ENCODE measurements around the gene P2RY12. TPM values are rescaled to one million over a fixed set of nuclear protein-coding genes. Genes with fewer than 3 reads are reported as not detected.

The P2RY12 gene
- total RNA-seq, 2 experiments from 2014 or later, result 0.19 TPM; not detected in 1

DNA sequence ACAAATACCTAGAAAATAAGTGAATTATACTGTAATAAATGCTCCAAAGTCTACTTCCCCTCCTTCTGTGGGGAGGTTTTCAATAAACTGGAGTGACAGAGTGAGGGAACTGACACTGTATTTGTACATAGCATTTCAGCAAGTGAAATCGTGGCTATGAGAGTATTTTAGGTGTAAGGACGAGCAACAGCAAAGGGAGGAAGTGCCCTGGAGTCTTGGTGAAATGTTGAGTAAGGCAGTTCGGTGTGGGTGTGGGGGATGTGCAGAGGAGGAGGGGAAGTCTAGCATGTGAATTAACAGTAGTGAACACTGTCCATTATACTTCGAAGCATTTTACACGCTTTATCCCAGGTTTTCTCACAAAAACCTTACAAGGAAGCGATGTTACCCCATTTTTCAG is 37.1 kb downstream of the P2RY12 start:
- no TSS peak for BruUV-seq (replicated peaks)
- H3K27ac ChIP-seq (ENCODE audit: low read depth, low read length, poor library complexity, severe bottlenecking), result no peak overlapping the region
- no peaks in the 10 kb centered on the region for H3K36me3 ChIP-seq (ENCODE audit: insufficient read depth, low read length)
- no peaks in the 10 kb centered on the region for H3K4me1 ChIP-seq (ENCODE audit: insufficient read depth, low read length, poor library complexity, severe bottlenecking)
- H3K4me3 ChIP-seq (ENCODE audit: low read depth, low read length, poor library complexity, severe bottlenecking), result no peak overlapping the region
- no peak for DNase-seq (ENCODE audit: low spot score)
- H4K20me1 ChIP-seq (ENCODE audit: insufficient read depth, low read length), result no peaks in the 10 kb centered on the region
- intact Hi-C loops (cut with micrococcal nuclease; ENCODE audit: unreplicated experiment), result no loop called here
- H3K4me2 ChIP-seq (ENCODE audit: low read length), result no peak overlapping the region
- H3K79me2 ChIP-seq (ENCODE audit: insufficient read depth, low read depth, low read length), result no peaks in the 10 kb centered on the region
- CTCF ChIA-PET (ENCODE audit: unreplicated experiment), result no interaction called here
- H2AFZ ChIP-seq (ENCODE audit: low read length), result no peak overlapping the region
- POLR2A ChIA-PET, result no interaction called here
- no peak for TF ChIP-seq EZH2phosphoT487 (IDR thresholded peaks at IDR 0.05; ENCODE audit: borderline replicate concordance, low read depth, low read length)
- TF ChIP-seq, protein P1, sequence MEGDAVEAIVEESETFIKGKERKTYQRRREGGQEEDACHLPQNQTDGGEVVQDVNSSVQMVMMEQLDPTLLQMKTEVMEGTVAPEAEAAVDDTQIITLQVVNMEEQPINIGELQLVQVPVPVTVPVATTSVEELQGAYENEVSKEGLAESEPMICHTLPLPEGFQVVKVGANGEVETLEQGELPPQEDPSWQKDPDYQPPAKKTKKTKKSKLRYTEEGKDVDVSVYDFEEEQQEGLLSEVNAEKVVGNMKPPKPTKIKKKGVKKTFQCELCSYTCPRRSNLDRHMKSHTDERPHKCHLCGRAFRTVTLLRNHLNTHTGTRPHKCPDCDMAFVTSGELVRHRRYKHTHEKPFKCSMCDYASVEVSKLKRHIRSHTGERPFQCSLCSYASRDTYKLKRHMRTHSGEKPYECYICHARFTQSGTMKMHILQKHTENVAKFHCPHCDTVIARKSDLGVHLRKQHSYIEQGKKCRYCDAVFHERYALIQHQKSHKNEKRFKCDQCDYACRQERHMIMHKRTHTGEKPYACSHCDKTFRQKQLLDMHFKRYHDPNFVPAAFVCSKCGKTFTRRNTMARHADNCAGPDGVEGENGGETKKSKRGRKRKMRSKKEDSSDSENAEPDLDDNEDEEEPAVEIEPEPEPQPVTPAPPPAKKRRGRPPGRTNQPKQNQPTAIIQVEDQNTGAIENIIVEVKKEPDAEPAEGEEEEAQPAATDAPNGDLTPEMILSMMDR (conservative IDR thresholded peaks at IDR 0.05; ENCODE audit: low read length), result no peak
- H3K9me3 ChIP-seq (ENCODE audit: low read length), result no peaks in the 10 kb centered on the region
- H3K9me2 ChIP-seq (ENCODE audit: insufficient read depth, low read length), result no peaks in the 10 kb centered on the region

DNA sequence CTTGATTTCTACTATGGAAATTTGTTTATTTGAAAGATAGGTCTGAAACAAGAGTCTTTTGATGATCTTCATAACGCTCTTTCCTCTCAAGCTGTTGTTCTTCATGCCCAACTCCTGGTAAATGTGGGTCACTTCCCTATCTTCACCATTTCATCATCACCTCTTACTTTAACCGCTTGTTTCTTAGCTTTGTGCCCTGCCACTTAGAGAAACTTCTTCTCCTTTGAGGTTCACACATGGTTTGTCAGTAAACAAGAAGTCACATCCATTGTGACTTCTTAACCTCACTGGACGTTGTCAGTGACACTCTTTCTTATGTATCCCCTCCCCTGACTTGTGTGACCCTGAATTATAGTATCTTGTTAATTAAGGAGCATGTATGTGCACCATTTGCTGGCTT is 38.3 kb downstream of the P2RY12 start:
- Histone ChIP-seq H2AFZ (ENCODE audit: low read length) (no peak overlapping the region), H3K4me1 (ENCODE audit: insufficient read depth, low read length, poor library complexity, severe bottlenecking) (no peaks in the 10 kb centered on the region), H3K4me2 (ENCODE audit: low read length) (no peak overlapping the region), H3K9me2 (ENCODE audit: insufficient read depth, low read length) (no peaks in the 10 kb centered on the region), H3K36me3 (ENCODE audit: insufficient read depth, low read length) (no peaks in the 10 kb centered on the region), H3K27ac (ENCODE audit: low read depth, low read length, poor library complexity, severe bottlenecking) (no peak overlapping the region), H3K79me2 (ENCODE audit: insufficient read depth, low read depth, low read length) (no peaks in the 10 kb centered on the region), H3K9me3 (ENCODE audit: low read length) (no peaks in the 10 kb centered on the region), H4K20me1 (ENCODE audit: insufficient read depth, low read length) (no peaks in the 10 kb centered on the region), H3K4me3 (ENCODE audit: low read depth, low read length, poor library complexity, severe bottlenecking) (no peak overlapping the region)
- ChIA-PET POLR2A (interaction anchor here (1.0 kb wide), 1 partner anchor 21 kb away, joined by 3 read pairs; no protein-coding TSS in a partner anchor), CTCF (ENCODE audit: unreplicated experiment) (no interaction called here)
- no peak for DNase-seq (ENCODE audit: low spot score)
- intact Hi-C loops (cut with micrococcal nuclease; ENCODE audit: unreplicated experiment), result no loop called here
- no peak for TF ChIP-seq EZH2phosphoT487 (IDR thresholded peaks at IDR 0.05; ENCODE audit: borderline replicate concordance, low read depth, low read length)
- TF ChIP-seq, protein P1 (conservative IDR thresholded peaks at IDR 0.05; ENCODE audit: low read length), result no peak
- BruUV-seq (replicated peaks), result no TSS peak

DNA sequence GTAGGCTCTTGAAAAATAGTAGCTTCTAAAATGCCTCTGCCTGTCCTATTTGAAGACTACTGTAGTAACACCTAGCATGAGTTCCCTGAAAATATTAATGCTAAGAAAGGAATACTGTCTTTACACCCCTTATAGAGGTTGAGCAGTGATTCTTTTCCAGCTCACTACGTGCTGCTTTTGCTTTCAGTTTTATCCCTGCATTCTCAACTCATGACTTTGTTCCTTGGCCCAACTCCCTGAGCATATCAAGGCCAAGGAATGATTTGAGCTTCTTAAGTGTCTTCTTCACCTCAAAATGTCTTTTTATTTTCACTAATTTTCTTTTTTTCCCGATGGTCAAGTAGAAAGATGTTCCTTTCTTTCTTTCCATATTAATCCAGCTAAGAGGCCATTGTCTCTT is 38.7 kb downstream of the P2RY12 start:
- no peaks in the 10 kb centered on the region for H3K36me3 ChIP-seq (ENCODE audit: insufficient read depth, low read length)
- no peaks in the 10 kb centered on the region for H3K4me1 ChIP-seq (ENCODE audit: insufficient read depth, low read length, poor library complexity, severe bottlenecking)
- no TSS peak for BruUV-seq (replicated peaks)
- intact Hi-C loops (cut with micrococcal nuclease; ENCODE audit: unreplicated experiment), result no loop called here
- no peaks in the 10 kb centered on the region for H4K20me1 ChIP-seq (ENCODE audit: insufficient read depth, low read length)
- no peak overlapping the region for H3K27ac ChIP-seq (ENCODE audit: low read depth, low read length, poor library complexity, severe bottlenecking)
- no peaks in the 10 kb centered on the region for H3K9me2 ChIP-seq (ENCODE audit: insufficient read depth, low read length)
- DNase-seq (ENCODE audit: low spot score), result no peak
- TF ChIP-seq EZH2phosphoT487 (IDR thresholded peaks at IDR 0.05; ENCODE audit: borderline replicate concordance, low read depth, low read length), result no peak
- TF ChIP-seq, protein P1 (conservative IDR thresholded peaks at IDR 0.05; ENCODE audit: low read length), result no peak
- CTCF ChIA-PET (ENCODE audit: unreplicated experiment), result no interaction called here
- H2AFZ ChIP-seq (ENCODE audit: low read length), result no peak overlapping the region
- no peaks in the 10 kb centered on the region for H3K9me3 ChIP-seq (ENCODE audit: low read length)
- H3K79me2 ChIP-seq (ENCODE audit: insufficient read depth, low read depth, low read length), result no peaks in the 10 kb centered on the region
- H3K4me3 ChIP-seq (ENCODE audit: low read depth, low read length, poor library complexity, severe bottlenecking), result no peak overlapping the region
- no peak overlapping the region for H3K4me2 ChIP-seq (ENCODE audit: low read length)
- POLR2A ChIA-PET, result interaction anchor here (0.7 to 1.0 kb wide), 3 partner anchors 13 to 258 kb away, joined by 3 to 5 read pairs (median 3); no protein-coding TSS in a partner anchor

Data from OCI-LY7 (cell line).